Kidney (tissue), 14 donors: ENCODE results near the gene ZNF232. TPM values are rescaled to one million over a fixed set of nuclear protein-coding genes. Genes with fewer than 3 reads are reported as not detected.

Experiments
- DNase-seq, 5 donors: peaks; one replicate each; pipeline ENCODE4 v3.0.0-alpha.2; 2013 to 2020
- FAIRE-seq: peaks from 2 replicates; lab custom pipeline; 2012; peaks lifted over from hg19 to GRCh38; lab: Jason Lieb, UNC
- H3K27ac ChIP-seq, 2 donors: one replicate each; pipeline ENCODE4 v1.7.0; 2013; ENCODE audit warnings: low read depth in 2 of 2, low read length in 2 of 2, inconsistent platforms in 1 of 2
- H3K27me3 ChIP-seq: one replicate; pipeline ENCODE4 v1.7.1; 2013; ENCODE audit warnings: low read length, inconsistent platforms; ENCODE audit not compliant: control insufficient read depth, insufficient read depth
- H3K36me3 ChIP-seq, 3 donors: one replicate each; pipeline versions ENCODE4 v1.7.0 to v1.7.1; 2013; ENCODE audit warnings: low read length in 3 of 3, control low read depth in 1 of 3, inconsistent platforms in 1 of 3; ENCODE audit not compliant: insufficient read depth in 3 of 3, control insufficient read depth in 2 of 3
- H3K4me1 ChIP-seq, 3 donors: one replicate each; pipeline versions ENCODE4 v1.7.0 to v1.7.1; 2013; ENCODE audit warnings: low read length in 3 of 3, inconsistent platforms in 1 of 3, low read depth in 1 of 3; ENCODE audit not compliant: control insufficient read depth in 2 of 3, insufficient read depth in 2 of 3
- H3K4me3 ChIP-seq, 3 donors: one replicate each; pipeline versions ENCODE4 v1.7.0 to v1.8.1; 2013; ENCODE audit warnings: low read length in 3 of 3, control low read depth in 1 of 3, inconsistent platforms in 1 of 3
- H3K9ac ChIP-seq, 3 donors: one replicate each; pipeline versions ENCODE4 v1.7.0 to v1.7.1; 2013; ENCODE audit warnings: low read length in 3 of 3, control low read depth in 1 of 3, inconsistent platforms in 1 of 3
- H3K9me3 ChIP-seq, 3 donors: one replicate each; pipeline versions ENCODE4 v1.7.0 to v1.7.1; 2013; ENCODE audit warnings: low read length in 3 of 3, control low read depth in 1 of 3, inconsistent platforms in 1 of 3; ENCODE audit not compliant: control insufficient read depth in 2 of 3, insufficient read depth in 1 of 3
- intact Hi-C: fragments of 100-400 bp; cut with DNase I; formaldehyde crosslinking; loops from one replicate; pipeline ENCODE4 v1.11.1; 2022
- polyA plus RNA-seq: library from polyadenylated mRNA; stranded (reverse); fragments of 350-450 nt; fragmentation: Illumina TruSeq; extraction: RNeasy Lipid Tissue Mini Kit (QIAGEN cat#74804); gene quantifications from one replicate; pipeline ENCODE4 v1.2.3, GENCODE V29; 2014; ENCODE audit warnings: low read depth, low replicate concordance; ENCODE audit not compliant: insufficient read depth
- total RNA-seq: library from RNA; stranded (reverse); fragmentation: NEBNext Ultra II Directional; extraction: Animal tissue kit (Norgen Biotek cat#: 25700); gene quantifications from one replicate; pipeline ENCODE4 v1.2.1, GENCODE V29; 2021
- TF ChIP-seq, protein P1 (sequence below): IDR thresholded peaks from 3 replicates; pipeline ENCODE4 v1.5.1; 2012; ENCODE audit warnings: mild to moderate bottlenecking, moderate library complexity, borderline replicate concordance; ENCODE audit not compliant: insufficient read depth; ENCODE audit errors: extremely low read depth
- donor health status: control.
- donor health status: control.
- donor health status: control.
- donor health status: control.
- donor health status: control.
- donor health status: DM: yes; HTN: yes; CAD: no.
- donor health status: Normal renal cell carcinoma (clear cell type).

The ZNF232 gene
- total and polyA plus RNA-seq, 2 donors from 2014 or later: 6.9 to 8.0 TPM

DNA sequence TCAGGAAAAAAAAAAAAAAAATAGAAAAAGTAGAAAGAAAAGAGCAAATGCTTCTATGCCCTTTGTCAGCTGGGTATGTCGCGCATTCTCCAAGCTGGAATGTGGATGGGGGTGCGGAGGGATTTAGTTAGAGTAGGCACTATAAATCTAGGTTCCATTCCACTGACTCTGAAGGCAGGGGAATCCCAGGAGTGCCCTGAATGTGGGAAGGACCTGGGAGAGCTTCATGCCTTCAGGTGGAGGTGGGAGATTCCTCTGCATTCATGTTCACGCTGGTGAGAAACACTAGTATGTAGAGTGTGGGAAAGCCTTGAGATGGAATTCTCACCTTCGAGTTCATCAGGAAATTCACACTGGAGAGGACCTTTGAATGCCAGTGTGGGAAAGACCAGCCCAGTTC lies 12.4 kb downstream of the ZNF232 start:
- Histone ChIP-seq H3K27ac (no peak overlapping the region), H3K4me3 (no peak overlapping the region), H3K9ac (no peak overlapping the region), H3K4me1 (no peaks in the 10 kb centered on the region), H3K9me3 (peaks cover 0 to 42% (median 8%) of the 10 kb centered on the region in 3 donors), H3K36me3 (no peaks in the 10 kb centered on the region), H3K27me3 (no peaks in the 10 kb centered on the region)
- DNase-seq (peak in 2 of 5 donors; percentile 54 to 70), FAIRE-seq (no peak)
- intact Hi-C loops: no loop called here
- TF ChIP-seq, protein P1, sequence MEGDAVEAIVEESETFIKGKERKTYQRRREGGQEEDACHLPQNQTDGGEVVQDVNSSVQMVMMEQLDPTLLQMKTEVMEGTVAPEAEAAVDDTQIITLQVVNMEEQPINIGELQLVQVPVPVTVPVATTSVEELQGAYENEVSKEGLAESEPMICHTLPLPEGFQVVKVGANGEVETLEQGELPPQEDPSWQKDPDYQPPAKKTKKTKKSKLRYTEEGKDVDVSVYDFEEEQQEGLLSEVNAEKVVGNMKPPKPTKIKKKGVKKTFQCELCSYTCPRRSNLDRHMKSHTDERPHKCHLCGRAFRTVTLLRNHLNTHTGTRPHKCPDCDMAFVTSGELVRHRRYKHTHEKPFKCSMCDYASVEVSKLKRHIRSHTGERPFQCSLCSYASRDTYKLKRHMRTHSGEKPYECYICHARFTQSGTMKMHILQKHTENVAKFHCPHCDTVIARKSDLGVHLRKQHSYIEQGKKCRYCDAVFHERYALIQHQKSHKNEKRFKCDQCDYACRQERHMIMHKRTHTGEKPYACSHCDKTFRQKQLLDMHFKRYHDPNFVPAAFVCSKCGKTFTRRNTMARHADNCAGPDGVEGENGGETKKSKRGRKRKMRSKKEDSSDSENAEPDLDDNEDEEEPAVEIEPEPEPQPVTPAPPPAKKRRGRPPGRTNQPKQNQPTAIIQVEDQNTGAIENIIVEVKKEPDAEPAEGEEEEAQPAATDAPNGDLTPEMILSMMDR: no peak

DNA sequence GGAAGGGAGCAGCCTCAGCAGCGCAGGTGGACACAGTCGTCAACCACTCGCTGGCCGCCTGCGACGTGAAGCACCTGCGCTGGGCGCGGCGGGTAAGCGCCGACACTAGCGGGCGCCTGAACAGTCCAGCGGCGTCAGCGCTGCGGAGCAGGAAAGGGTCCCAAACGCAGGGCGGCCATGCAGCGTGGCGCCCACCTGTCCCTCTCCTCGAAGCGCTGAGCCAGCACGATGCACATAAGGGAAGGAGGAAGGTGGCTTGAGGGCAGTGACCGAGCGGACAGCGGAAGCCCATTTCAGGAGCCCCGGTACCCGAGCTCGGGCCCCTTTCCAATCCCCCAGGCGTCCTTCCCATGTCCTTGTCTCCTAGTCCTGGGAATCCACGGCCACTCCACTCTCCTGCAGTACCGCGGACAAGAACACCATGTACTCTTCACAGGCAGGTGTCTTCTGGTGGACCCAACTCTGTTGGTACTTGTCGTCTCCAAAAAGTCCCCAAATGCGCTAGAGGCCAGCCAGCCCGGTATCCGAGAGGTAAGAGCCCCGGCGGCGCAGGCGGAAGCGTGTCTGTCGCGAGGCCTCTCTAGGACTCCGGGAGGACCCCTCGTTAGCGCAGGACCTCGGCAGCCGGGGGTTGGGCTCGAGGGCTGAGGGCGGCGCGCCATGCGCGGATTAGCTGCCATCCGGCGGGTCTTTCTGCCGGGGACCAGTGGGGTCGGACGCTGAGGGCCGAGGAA lies 14.4 kb downstream of the ZNF232 start:
- Histone ChIP-seq H3K4me3 (peak overlapping the region; percentile 64 to 84 (median 70)), H3K4me1 (no peaks in the 10 kb centered on the region), H3K9ac (peak overlapping the region; percentile 26 to 72 (median 38)), H3K27ac (no peak overlapping the region), H3K27me3 (no peaks in the 10 kb centered on the region), H3K9me3 (peaks cover 2 to 62% (median 17%) of the 10 kb centered on the region in 3 donors), H3K36me3 (peaks cover 0 to 6% (median 0%) of the 10 kb centered on the region in 3 donors)
- FAIRE-seq (no peak), DNase-seq (peak; percentile 89 to 94 (median 89))
- TF ChIP-seq, protein P1: no peak
- intact Hi-C loops: no loop called here

DNA sequence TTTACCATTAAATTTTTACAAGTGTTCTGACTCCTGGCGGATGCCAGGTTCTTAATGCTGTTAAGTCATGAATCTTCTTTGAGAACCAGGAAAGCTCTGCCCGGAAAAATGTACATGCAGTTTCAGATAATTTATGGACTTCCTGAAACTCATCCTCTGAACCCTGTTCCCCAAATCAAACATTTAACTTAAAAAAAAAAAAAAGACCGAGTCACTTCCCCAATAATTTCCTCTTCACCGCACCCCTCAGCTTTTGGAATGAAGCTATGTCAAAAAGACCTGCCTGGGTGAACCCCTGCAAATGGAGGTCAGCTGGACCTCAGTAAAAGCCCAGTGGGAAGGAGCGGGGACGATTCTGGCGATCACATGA lies 15.0 kb downstream of the ZNF232 start:
- intact Hi-C loops: no loop called here
- TF ChIP-seq, protein P1: no peak
- H3K4me3 ChIP-seq: peak overlapping the region; percentile 64 to 84 (median 70)

More for the DNA sequence above, 15.0 kb downstream of the ZNF232 start:
- H3K9ac ChIP-seq: no peak overlapping the region
- no peak for FAIRE-seq
- peaks cover 2 to 68% (median 22%) of the 10 kb centered on the region in 3 donors for H3K9me3 ChIP-seq
- H3K36me3 ChIP-seq: peaks cover under 1 to 12% (median 3%) of the 10 kb centered on the region in 3 donors
- DNase-seq: peak in 1 of 5 donors; percentile 16
- no peaks in the 10 kb centered on the region for H3K4me1 ChIP-seq
- no peaks in the 10 kb centered on the region for H3K27me3 ChIP-seq
- H3K27ac ChIP-seq: no peak overlapping the region
